HG02642 (cell line): ENCODE measurements around the gene PPM1L.
A peak's percentile ranks its signal among the peaks of the same experiment; 100 is the strongest.

Experiments used
- ATAC-seq: cut with Tn5 transposase; IDR thresholded peaks from one replicate; pipeline ENCODE4 v1.9.1; 2021; ENCODE audit warnings: mild to moderate bottlenecking; ENCODE audit not compliant: unreplicated experiment, poor library complexity

Gene PPM1L

DNA sequence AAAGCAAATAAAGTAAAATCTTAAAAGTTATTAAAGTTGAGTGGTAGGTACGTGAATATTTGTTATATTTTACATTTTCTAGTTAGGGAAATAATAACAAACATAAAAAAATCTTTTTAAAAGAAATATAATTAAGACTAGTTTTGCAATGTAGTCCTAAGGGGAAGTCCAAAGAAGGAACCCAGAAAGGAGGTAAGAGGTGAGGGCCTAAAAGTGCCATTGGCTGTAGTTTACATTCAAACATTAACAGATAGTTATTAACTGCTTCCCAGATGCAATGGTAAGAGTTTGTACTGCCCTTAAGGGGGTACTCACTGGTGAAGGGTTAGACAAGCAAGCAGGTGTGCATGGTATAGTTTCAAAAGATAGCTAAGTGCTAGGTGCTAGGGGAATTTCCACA, 269.9 kb downstream of the PPM1L start:
- no peak for ATAC-seq

DNA sequence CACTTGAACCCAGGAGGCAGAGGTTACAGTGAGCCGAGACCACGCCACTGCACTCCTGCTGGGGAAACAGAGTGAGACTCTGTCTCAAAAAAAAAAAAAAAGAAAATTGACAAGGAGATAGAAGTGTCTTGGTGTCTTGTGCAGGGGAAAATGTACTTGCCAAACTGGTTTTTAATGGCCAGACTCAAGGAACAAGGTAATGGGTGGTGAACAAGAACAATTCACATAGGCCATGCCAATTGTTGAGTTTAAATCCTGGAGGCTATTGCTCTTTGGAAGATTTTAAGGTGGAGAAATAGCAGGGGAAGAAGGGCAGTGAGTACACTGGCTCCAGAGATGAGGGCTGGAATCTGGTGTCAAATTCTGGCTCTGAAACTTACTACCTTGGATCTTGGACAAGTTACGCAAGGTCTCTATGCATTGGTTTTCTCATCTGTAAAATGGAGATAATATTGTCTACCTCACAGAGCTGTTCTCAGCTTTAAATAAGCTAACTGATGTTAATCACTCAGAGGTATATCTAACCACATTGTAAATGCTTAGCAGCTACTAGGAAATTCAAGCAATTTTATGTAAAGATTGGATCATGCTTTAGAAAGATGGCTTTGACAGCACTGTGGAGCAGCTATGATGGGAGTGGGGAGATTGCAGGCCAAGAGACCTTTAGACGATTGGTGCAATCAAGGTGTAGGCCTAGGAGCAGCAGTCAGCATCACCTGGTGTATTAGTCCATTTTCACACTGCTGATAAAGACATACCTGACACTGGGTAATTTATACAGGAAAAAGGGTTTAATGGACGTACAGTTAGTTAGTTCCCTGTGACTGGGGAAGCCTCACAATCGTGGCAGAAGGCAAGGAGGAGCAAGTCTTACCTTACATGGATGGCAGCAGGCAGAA, 270.8 kb downstream of the PPM1L start:
- ATAC-seq = no peak

DNA sequence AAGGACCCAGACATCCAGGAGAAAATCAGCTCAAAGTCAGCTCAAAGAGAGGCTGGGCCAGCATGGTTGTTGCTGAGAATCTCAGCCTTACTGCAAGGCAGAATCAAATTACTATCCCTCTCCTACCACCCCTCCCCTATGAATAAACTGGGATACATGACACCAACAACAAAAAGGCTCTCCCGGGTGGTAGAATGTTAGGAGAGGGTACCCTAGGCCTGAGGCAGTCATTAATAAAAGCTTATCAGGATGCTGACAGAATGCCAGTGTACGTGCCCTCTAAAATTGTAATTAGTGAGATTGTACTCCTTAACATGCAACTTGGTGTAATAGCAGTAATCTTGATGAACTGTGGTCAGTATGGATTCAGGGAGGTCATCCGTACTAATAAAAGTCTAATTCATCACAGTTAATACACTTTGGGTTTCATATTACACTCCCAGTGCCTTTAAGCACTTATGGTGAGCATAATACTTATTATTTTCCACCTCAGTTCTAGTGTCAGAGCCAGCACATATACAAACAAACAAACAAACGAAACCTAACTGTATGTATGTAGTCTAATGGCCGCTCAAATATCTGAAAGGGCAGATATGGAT, 272.6 kb downstream of the PPM1L start:
- ATAC-seq = no peak

DNA sequence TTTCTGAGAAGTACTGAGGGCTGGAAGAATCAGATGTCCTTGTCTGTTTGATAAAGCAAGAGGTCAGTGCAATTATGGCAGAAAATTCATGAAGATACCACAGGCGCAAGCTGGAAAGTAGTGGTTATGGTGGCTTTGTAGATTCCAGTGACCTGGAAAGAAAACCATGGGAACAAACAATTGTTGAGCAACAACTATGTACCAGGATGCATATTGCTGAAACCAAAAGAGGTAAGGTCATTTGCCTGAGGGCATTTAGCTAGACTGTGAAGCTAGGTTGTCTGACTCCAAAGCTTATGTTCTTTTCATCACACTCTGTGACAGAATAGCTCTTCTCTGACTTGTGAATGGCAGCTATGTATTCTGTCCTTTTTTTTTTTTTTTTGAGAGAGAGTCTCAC, 275.1 kb downstream of the PPM1L start:
- ATAC-seq = no peak

DNA sequence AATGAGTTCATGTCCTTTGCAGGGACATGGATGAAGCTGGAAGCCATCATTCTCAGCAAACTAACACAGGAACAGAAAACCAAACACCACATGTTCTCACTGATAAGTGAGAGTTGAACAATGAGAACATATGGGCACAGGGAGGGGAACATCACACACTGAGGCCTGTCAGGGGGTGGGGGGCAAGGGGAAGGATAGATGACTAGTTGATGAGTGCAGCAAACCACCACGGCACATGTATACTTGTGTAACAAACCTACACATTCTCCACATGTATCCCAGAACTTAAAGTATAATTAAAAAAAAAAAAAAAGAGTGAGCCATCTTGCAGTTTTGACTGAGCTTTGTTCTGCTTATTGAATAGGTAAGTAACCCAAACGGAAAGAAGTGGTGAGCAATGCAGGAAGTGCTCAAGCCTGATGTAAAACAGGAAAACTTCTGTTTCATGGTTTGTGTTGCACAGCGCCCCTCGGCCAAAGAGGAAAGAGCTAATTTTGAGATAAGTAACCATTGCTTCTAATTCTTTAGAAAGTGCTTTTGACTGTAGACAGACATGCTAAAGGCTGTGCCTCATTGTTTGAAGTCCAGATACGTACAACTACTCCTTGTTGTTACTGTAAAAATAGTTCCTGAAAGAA, 279.0 kb downstream of the PPM1L start:
- peak; percentile 93 for ATAC-seq

DNA sequence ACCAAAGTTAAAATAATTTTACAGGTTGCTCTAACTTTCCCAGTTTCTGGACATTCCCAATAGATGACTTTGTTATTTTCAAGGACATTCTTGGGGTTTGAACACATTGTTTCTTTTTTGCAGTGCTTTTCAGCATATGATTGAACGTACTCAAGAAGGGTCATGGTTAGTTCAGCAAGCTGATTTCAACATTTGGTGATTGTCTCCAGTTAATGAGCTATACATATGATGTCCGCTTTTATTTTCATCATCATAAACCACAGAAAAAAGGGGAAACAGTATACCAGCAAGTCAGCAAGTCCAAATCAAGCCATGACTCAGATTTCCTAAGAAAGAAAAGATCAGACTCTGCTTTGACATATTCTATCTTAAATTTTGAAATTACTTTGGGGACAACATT, 279.7 kb downstream of the PPM1L start:
- no peak for ATAC-seq

DNA sequence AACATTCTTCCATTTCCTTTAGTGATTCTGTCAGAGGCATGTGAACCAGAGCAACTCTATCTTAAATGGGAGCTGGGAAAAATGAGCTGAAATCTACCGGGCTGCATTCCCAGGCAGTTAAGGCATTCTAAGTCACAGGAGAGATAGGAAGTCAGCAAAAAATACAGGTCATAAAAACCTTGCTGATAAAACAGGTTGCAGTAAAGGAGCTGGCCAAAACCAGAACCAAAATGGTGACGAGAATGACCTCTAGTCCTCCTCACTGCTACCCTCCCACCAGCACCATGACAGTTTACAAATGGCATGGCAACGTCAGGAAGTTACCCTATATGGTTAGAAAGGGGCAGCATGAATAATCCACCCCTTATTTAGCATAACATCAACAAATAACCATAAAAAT, 282.7 kb downstream of the PPM1L start:
- no peak for ATAC-seq

DNA sequence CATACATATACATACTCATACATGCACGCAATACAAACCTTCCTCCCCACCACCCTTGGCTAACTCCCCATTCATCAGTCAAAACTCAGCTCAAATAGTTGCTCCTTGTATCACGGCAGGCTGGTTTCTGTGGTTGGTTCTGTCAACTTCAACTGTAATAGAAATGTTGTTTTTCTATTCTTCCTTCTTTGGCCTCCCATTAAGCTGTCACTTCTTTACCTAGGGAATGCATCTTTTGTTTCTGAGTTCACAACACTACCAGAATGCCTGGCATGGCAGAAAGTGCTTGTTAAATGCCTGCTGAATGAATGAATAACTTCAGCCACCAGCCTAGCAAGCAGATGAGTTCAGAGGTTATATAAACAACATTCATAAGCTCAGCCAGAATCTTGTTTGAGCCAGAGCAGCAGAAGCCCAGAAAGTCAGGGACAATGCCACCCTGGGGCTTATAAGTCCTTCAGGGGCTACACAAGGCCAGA, 286.0 kb downstream of the PPM1L start:
- ATAC-seq = no peak

DNA sequence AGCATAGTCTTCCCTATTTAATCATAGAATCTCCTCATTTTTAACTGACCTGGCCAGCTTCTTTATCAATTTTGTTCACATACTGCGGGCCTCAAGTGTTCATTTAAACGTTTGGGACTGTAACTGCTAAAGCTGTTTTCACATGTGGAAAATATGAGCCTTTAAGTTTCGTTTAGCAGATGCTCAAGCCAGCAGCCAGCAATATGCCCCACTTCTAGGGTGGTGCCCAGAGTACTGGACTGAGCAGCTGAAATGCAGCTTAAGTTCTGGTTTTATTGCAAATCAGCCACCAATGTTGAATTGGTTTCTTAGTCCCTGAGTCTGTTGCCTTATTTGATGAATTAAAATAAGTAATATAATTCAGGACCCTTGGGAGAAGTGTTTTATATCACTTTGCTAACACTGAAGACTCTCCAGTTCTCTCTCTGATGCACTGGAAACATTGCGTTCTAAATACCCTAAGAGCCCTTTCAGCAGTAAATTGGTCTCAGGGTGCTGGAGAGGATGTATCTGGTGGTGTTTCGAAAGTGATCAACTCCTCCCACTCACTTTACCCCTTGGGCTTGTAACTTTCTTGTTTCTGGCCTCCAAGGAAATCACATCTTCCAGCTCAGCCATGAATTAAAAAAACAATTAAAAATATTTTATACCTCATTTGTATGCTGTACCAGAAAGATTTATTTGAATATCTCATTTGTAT, 287.5 kb downstream of the PPM1L start:
- ATAC-seq = peak; percentile 81

DNA sequence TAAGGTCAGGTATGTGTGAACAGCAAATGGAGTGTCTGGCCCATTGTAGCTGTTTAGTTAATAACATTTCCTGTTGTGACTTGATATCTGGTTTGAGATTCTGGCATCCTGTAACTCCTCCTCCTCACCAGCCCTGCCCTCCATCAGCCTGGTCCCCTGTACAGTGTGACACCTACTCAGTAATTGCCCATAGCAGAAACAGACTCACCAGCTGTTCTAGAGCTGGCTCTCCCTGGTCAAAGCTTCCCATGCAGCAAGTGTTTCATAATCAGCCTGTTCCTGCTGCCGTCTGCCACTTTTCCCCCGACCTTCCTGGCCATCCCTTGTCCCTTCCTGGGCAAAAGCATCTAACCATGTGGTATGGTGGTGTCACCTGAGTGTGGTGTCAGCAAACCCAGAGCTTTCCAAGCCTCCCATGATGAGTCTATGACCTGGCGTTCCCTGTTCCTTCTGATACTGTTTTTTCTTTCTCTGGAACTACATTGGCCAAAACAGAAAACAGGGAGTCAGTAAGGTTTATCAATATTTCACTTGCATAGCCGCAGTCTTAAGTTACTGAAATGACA, 293.7 kb downstream of the PPM1L start:
- ATAC-seq = no peak

DNA sequence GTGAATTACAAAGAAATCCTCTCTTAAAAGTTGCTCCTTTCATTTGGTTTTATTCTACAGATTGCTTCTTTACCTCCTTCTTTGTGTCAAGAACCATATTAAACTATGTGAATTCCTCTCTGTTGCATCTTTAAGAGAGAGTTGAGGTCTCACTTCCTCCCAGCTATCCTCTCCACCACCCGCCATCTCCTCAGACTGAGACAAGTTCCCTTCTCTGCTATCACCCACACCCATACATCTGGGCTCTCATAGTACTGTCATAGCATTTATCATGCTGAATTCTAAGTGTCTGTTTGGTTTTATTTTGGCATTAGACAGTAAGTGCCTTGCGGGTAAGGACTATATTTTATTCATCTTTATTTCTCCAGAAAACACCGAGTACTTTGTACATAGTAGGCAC, 294.9 kb downstream of the PPM1L start:
- peak; percentile 75 for ATAC-seq

DNA sequence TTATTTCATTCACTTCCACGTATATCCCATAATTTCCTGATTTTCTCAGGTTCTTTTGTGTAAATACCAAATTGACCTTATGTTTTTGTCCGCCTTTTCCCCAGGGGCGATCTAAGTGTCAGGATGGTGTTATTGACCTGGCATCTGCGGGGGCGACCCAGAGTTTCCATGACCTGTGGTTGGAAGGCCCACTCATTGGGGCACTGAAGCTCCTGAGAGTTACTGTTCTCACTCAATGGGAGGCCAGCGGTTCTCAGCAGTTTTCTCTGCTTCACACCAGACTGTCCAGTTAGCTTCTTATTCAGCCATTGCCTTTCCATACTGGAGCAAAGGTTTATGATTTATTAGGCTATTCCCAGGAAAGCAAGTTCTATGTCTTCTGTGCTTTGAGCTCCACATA, 295.8 kb downstream of the PPM1L start:
- ATAC-seq = no peak

DNA sequence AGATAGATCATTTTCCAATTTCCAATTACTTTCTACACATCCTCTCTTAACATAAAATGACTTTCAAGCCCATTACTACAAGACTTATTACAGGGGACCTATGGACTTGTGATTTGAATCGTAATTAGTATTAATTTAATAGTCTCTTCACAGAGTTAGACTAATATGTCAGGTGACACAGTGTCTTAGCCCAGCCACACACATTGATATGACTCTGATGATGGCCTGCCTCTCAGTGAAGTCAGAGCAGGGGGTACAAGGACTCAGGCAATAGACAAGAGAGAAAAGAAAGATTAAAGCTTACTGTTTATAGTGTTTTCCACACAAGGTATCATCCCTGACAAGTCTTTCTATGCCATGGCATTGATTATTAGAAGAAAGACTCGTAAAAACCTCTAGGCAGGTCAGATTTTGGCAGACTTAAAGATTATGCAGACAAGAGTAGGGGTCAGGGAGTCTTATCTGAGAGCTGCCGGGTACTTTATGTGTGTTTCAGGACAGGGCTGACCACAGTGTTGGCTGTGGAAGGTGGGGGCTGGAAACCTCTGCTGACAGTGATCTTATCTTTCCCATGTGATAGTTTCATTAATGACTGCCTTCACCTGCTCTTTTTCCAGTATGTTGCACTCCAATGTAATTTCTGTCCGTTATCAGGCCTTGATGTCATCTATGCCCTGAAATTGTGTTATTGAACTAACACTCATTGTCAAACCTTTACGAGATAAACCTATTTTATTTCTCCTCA, 299.0 kb downstream of the PPM1L start:
- ATAC-seq = no peak

DNA sequence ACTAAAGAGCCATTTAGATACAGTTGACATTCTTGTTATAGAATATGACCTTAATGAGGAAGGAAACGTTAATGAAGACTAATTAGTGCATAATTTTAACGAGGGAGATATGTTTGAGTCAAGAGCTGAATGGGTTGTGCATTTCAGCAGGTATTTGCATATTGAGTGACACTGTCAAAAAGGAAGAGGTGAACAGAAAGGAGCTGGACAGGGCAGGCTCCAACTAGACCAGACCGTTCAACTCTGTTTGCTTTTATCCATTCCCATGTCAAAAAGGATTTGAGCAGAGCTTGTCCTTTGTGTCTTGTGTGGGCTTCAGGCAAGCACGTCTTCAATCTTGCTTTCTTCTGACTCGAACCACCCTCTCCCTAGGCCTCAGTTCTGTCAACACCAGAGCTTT, 308.4 kb downstream of the PPM1L start:
- no peak for ATAC-seq

DNA sequence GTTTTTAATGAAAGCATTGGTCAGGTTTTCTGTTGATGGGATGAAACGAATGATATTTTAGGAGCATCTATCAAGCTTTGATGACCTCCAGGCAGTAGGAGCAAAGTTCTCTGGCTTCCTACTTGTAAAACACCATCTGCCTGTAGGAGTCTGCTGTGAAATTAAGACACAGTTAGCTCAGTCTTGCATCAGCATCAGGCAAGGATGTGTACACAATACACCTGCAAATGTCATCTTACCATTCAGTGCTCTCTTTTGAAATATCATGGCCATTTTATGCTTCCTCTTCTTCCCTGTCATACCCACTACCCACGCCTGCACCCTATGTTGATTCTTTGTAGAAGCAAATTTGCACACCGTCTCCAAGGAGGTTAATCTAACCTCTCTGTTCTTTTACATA, 310.9 kb downstream of the PPM1L start:
- no peak for ATAC-seq

DNA sequence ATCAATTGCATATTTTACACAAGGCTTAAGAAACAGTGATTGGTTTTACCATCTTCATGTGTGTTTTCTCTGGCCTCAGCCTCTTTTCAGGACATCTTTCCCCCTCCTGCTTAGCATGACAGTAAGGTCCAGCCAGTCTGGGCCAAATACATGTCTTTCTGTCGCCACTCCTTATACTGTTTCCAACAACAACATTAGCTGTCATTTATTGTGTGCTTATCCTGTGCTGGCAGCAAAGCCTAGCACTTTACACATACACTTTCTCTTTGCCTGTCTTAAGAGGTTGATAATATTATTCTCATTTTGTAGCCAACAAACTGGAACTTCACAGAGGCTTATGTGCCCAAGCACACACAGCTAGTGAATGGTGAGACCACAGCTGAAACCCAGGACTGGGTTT, 311.3 kb downstream of the PPM1L start:
- ATAC-seq = no peak

DNA sequence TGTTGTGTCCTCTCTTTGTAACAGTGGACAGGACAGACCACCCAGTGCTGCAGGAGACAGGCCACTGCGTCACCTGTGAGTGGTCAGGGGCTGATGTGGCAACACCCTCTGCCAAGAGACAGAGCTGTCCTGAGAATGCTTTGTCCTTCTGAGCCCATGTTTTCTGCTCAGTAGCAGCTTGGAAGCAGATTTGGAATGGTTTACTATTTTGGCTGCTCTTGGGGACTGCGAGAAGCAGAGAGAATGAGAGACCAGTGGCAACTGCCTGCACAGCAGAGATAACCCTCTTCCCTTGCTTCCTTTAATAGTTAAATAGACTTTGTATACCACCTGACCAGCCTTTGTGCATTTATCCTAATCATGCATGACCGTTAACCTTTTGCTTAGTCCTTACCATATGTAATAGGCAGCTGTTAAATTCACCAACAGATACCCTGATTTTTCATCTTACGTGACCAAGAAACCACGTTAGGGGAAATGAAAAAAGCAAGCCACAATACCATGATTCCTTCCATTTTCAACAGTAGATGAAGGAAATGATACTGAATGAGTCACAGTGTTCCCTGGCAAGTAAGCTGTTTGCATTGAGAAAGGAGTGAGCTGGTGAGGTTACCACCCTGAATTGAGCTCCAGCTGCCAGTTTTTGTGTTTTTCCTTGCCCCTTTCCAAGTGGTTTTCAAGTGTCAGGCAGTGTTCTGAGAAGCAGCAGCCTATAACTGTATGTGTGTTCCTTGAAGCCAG, 313.6 kb downstream of the PPM1L start:
- ATAC-seq = peak; percentile 95

DNA sequence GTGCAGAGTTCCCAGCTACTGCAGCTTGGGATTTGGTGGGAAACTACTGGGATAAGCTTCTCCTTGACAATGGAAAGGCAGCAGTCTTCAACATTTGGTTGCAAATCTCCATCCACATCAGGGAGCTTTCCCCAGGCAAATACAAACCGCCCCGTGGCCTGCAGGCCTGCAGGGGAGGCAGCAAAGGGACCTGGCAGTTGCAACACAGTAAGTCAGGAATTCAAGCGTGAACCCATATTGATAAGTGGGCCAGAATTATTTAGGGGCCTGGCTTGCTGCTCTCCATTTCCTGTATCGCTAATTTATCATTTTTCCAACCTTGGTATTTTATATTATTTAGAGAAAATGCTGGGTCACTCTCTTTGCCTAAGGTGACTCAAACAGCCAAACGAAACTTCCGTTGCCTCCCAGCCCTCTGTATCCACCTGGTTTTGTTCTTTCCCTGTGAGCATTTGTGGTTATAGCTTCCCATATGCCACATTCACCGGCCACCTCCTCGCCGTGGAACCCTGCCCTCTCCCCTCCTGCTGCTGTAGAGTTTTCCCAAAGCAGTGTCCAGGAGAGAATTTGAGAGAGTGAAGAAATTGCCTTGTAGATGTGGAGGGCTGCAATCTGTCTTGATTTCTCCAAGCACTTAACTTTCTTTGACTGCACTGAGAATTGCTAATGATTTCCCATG, 314.4 kb downstream of the PPM1L start:
- ATAC-seq = peak; percentile 1
